ENCODE measurements around the gene RHOD. TPM values are rescaled to one million over a fixed set of nuclear protein-coding genes. Genes with fewer than 3 reads are reported as not detected.

The RHOD gene
- total and polyA plus RNA-seq, 11 donors: 17.1 to 149 (median 54.0) TPM

- Histone ChIP-seq H3K27ac (peak overlapping the region in 1 of 12 donors; percentile 87), H3K27me3 (peaks cover 0 to 20% (median 0%) of the 10 kb centered on the region in 9 donors), H3K9me3 (no peaks in the 10 kb centered on the region), H3K4me1 (peaks cover 0 to 39% (median 24%) of the 10 kb centered on the region in 12 donors), H3K36me3 (no peaks in the 10 kb centered on the region), H3K4me3 (no peak overlapping the region)
- no peak for ATAC-seq
- WGBS, 4 donors: 83 to 86% (median 83%) methylated on average over 8 of the region's 8 CpGs
- no peak for DNase-seq
- intact Hi-C loops (cut with DNase I): no loop called here
- TF ChIP-seq POLR2A (IDR thresholded peaks at IDR 0.05): no peak
- no peak for TF ChIP-seq CTCF (IDR thresholded peaks at IDR 0.05)
Observed at GRCh38 chr11:67058506-67058905, 1.9 kb downstream of the RHOD start.

GRCh38 chr11:67059671-67060070 is 3.0 kb downstream of the RHOD start:
- no peak for ATAC-seq
- intact Hi-C loops (cut with DNase I): no loop called here
- no peak for DNase-seq
- peaks cover 0 to 20% (median 0%) of the 10 kb centered on the region in 9 donors for H3K27me3 ChIP-seq
- no peaks in the 10 kb centered on the region for H3K9me3 ChIP-seq
- peak overlapping the region in 1 of 12 donors; percentile 22 for H3K27ac ChIP-seq
- no peak overlapping the region for H3K4me3 ChIP-seq
- no peak for TF ChIP-seq POLR2A (IDR thresholded peaks at IDR 0.05)
- TF ChIP-seq CTCF (IDR thresholded peaks at IDR 0.05): no peak
- 65 to 92% (median 86%) methylated on average over 2 to 3 of the region's 3 CpGs for WGBS, 4 donors
- H3K4me1 ChIP-seq: peaks cover 0 to 36% (median 23%) of the 10 kb centered on the region in 12 donors
- no peaks in the 10 kb centered on the region for H3K36me3 ChIP-seq

GRCh38 chr11:67060111-67060522 is 3.5 kb downstream of the RHOD start:
- ATAC-seq (no peak), DNase-seq (no peak)
- TF ChIP-seq POLR2A (IDR thresholded peaks at IDR 0.05) (no peak), CTCF (IDR thresholded peaks at IDR 0.05) (no peak)
- Histone ChIP-seq H3K36me3 (no peaks in the 10 kb centered on the region), H3K4me3 (no peak overlapping the region), H3K9me3 (no peaks in the 10 kb centered on the region), H3K27ac (peak overlapping the region in 1 of 12 donors; percentile 22), H3K4me1 (peaks cover 0 to 33% (median 20%) of the 10 kb centered on the region in 12 donors), H3K27me3 (peaks cover 0 to 20% (median 0%) of the 10 kb centered on the region in 9 donors)
- intact Hi-C loops (cut with DNase I): no loop called here
- WGBS, 4 donors: 72 to 79% (median 75%) methylated on average over 7 of the region's 7 CpGs

GRCh38 chr11:67062526-67063373 is 6.1 kb downstream of the RHOD start:
- Histone ChIP-seq H3K4me3 (no peak overlapping the region), H3K27ac (no peak overlapping the region), H3K36me3 (no peaks in the 10 kb centered on the region), H3K27me3 (peaks cover 0 to under 1% (median 0%) of the 10 kb centered on the region in 9 donors), H3K4me1 (peaks cover 0 to 15% (median under 1%) of the 10 kb centered on the region in 12 donors), H3K9me3 (no peaks in the 10 kb centered on the region)
- no peak for ATAC-seq
- DNase-seq: no peak
- intact Hi-C loops (cut with DNase I): no loop called here
- TF ChIP-seq POLR2A (IDR thresholded peaks at IDR 0.05) (no peak), CTCF (IDR thresholded peaks at IDR 0.05) (no peak)
- WGBS, 4 donors: 91 to 93% (median 92%) methylated on average over 5 to 13 of the region's 13 CpGs
